KBM-7 (cell line): ENCODE results near the gene MOAP1.
"Not testable (repeated sequence)": the region's sequence is repeated elsewhere in the genome, so short reads cannot be mapped to it uniquely, and the experiment has no call there.

Source experiments
- DNase-seq: peaks from one replicate; pipeline ENCODE4 v3.0.0-alpha.2; 2015
- in situ Hi-C: fragments of 300-500 bp; cut with MboI; formaldehyde crosslinking; loops from 2 replicates; pipeline ENCODE4 v1.14.3; 2020; ENCODE audit warnings: low sequenced_read_pairs, low pct_unique_long_range_greater_than_20kb, mixed read lengths

Gene MOAP1

GRCh38 chr14:93156693-93157369, 27.9 kb downstream of the MOAP1 start:
- no peak for DNase-seq
- in situ Hi-C loops = no loop called here

DNA sequence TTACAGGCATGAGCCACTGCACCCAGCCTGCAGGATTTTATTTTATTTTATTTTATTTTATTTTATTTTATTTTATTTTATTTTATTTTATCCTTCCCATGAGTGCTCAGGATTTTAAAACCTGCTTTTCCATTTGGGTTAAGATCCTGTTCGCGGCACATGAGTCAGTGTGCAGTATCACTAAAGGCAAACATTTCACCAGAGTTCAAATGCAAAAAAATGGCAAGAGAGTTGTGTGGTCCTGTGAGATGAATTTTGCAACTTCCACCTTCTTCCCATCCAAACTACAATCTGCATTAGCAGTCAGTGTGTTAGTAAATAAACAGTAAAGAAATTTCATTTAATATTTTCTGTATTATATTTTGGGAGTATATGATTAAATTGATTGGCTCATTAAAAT, 29.0 kb downstream of the MOAP1 start:
- in situ Hi-C loops = no loop called here
- DNase-seq = no peak

DNA sequence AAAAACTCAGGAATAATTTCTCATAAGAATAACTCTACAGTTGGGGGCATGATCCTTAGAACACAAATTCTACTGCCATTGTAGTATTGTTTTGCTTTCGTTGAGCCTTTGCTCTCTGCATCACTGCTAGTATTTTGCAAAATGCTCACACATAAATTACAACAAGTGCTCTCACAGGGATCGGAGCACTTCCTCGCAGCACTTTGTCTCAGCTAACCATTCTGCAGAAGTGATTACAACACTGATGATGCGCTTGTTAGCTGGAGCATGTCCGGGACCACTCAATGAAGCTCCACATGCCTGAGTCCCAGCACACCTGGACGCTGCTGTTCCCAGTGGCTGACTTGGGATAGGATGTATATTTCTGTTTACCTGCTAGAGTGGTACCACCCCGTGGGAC, 31.6 kb downstream of the MOAP1 start:
- no peak for DNase-seq
- in situ Hi-C loops = no loop called here

- in situ Hi-C loops = no loop called here
- no peak for DNase-seq
Measured at GRCh38 chr14:93150227-93151208, 34.2 kb downstream of the MOAP1 start.

DNA sequence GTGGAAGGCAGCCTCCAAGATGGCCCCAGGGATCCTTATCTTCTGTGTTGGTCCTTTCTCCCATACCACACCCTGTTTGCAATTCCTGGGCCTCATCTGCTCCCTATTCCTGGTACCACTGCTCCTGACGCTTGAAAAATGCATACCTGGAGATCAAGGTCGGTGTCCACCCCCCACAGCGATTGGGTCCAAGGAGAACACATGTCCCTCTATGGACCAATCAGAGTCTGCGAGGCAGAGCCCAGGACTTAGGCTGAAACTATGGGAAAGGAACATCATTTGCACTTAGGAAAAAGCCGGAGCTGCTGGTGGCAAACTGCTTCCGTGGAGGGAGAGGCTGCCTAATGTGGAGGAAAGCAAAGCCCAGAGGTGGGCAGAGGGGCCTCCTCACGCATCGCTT, 35.7 kb downstream of the MOAP1 start:
- no peak for DNase-seq
- in situ Hi-C loops = no loop called here

DNA sequence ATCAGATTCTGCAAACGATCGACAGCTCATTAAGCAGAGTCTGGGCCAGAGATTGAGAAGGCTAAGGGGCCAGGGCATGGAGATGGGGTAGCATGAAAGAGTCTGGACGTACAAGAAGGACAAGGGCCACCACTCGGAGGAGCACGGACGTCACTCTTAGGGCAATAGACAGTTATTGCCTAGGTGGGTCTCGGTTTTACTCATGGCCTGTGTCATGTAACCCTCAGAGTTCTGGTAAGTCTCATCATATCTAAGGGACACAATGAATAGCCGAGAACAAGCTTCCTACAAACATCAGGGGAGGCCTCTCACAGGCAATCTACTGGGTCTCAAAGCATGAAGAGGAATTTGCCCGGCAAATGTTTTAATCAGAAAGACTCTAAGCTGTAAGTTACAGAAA, 38.6 kb downstream of the MOAP1 start:
- in situ Hi-C loops = no loop called here
- no peak for DNase-seq

DNA sequence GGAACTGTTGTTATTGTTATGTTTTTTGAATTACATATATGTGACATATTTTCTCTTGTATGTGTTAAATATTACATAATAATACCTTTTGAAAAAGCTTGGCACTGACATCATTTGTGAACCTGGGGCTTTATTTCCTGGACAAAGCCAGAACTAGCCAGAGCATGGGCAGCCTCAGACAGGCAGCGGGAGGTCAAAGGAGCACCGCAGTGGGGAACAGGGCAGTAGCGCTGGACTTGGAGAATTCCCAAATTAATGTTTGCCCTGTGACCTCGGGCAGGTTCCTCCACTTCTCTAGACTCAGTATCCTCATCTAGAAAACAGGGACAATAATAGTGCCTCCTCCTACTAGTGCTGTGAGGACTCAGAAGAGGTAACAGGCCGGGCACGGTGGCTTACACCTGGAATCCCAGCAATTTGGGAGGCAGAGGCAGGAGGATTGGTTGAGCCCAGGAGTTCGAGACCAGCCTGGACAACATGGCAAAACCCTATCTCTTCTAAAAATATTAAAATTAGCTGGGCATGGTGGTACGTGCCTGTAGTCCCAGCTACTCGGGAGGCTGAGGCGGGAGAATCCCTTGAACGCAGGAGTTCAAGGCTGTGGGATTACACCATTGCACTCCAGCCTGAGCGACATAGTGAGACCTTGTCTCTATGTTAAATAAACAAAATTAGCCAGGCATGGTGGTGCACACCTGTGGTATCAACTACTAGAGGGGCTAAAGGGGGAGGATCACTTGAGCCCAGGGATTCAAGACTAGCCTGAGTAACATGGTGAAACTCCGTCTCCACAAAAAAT, 41.6 kb downstream of the MOAP1 start:
- in situ Hi-C loops = no loop called here
- DNase-seq = no peak

- no peak for DNase-seq
Measured at GRCh38 chr14:93137864-93138263, 46.8 kb downstream of the MOAP1 start.

DNA sequence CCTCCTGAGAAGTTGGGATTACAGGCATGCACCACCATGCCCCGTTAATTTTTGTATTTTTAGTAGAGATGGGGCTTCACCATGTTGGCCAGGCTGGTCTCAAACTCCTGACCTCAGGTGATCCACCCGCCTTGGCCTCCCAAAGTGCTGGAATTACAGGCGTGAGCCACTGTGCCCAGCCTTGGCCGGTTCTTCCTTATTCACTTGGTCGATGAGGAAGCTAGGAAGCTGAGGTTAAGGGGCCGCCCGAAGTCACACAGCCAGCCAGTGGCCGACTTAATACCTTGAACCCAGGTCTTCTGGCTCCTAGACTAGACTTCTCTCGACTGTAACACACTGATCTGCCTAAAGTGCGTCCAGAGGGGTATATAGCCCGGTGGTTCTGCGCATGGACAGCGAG, 48.2 kb downstream of the MOAP1 start:
- in situ Hi-C loops, DNase-seq: not testable (repeated sequence)

More at GRCh38 chr14:93137864-93138263, 46.8 kb downstream of the MOAP1 start:
- in situ Hi-C loops = no loop called here

DNA sequence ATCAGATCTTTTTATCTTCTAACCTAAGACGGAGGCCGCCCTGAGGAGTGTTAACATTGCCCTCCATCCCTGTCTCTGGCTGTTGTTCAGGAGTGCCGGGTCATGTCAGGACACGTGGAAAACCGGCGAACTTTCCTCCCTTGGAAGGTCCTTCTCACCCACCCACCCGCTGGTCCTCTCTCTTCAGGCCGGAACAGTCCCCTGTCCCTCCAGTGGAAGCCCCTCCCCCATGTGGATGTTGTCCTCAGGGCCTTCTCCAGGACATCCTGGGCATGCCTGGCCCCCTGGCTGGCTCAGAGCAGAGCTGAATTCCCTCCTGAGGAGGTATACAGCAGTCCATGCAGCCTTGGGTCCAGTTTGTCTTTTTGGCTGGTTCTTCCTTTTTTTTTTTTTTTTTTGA, 48.7 kb downstream of the MOAP1 start:
- in situ Hi-C loops = no loop called here
- DNase-seq = no peak

GRCh38 chr14:93135399-93135798, 49.3 kb downstream of the MOAP1 start:
- in situ Hi-C loops = no loop called here
- no peak for DNase-seq

- no peak for DNase-seq
- in situ Hi-C loops = no loop called here
Measured at GRCh38 chr14:93133464-93133863, 51.2 kb downstream of the MOAP1 start.

GRCh38 chr14:93132472-93133065, 52.1 kb downstream of the MOAP1 start:
- peak; percentile 50 for DNase-seq
- in situ Hi-C loops = no loop called here
